Mucosa of descending colon (tissue), 3 donors: ENCODE data around the gene ACHE. TPM values are rescaled to one million over a fixed set of nuclear protein-coding genes. Genes with fewer than 3 reads are reported as not detected.
A peak's percentile ranks its signal among the peaks of the same experiment; 100 is the strongest.
"Not testable (repeated sequence)": the region's sequence is repeated elsewhere in the genome, so short reads cannot be mapped to it uniquely, and the experiment has no call there.

ENCODE experiments used
- ATAC-seq: fragments of 200-7000 bp; cut with Tn5 transposase; one replicate; pipeline ENCODE4 v1.9.1; 2020; ENCODE audit warnings: mild to moderate bottlenecking, moderate library complexity
- DNase-seq, 3 donors: peaks; one replicate each; pipeline ENCODE4 v3.0.0-alpha.2; 2020
- H3K36me3 ChIP-seq: fragments of 200-600 bp; one replicate; pipeline ENCODE4 v1.8.0; 2021; ENCODE audit warnings: low read depth, mild to moderate bottlenecking
- H3K4me1 ChIP-seq: fragments of 200-600 bp; one replicate; pipeline ENCODE4 v1.8.0; 2021; ENCODE audit warnings: low read depth, mild to moderate bottlenecking
- H3K4me3 ChIP-seq: fragments of 200-600 bp; one replicate; pipeline ENCODE4 v1.8.0; 2021; ENCODE audit warnings: mild to moderate bottlenecking
- H3K9me3 ChIP-seq: fragments of 200-600 bp; one replicate; pipeline ENCODE4 v1.8.0; 2021; ENCODE audit warnings: mild to moderate bottlenecking
- CTCF ChIP-seq: fragments of 200-600 bp; IDR thresholded peaks from one replicate; pipeline ENCODE4 v1.8.0; 2022; ENCODE audit warnings: antibody characterized with exemption, mild to moderate bottlenecking
- intact Hi-C, 2 donors: fragments of 100-400 bp; cut with DNase I in 1 of 2; cut with micrococcal nuclease in 1 of 2; formaldehyde crosslinking; loops; one replicate each; pipeline versions ENCODE4 v1.11.0 to v1.11.1; 2022; cut with DNase I, micrococcal nuclease
- total RNA-seq, 3 donors: library from RNA; stranded (reverse); fragmentation: NEBNext Ultra II Directional in 2 of 3; extraction: Animal tissue kit (Norgen Biotek cat#: 25700) in 2 of 3; gene quantifications; one replicate each; pipeline versions ENCODE4 v1.2.1 to v1.2.4, GENCODE V29; 2021 to 2023
- donor health status: DM: no; HTN: no; CAD: no; lungs with moderate emphysema.
- donor health status: DM: no; HTN: no; CAD: no.
- donor health status: DM: no; HTN: yes; CAD: no.

ACHE gene
- total RNA-seq, 3 donors from 2014 or later, result 16.2 to 41.4 (median 20.9) TPM

- DNase-seq (no peak), ATAC-seq (no peak)
- Histone ChIP-seq H3K4me3 (no peak overlapping the region), H3K9me3 (no peaks in the 10 kb centered on the region), H3K4me1 (no peaks in the 10 kb centered on the region), H3K36me3 (peaks cover 6% of the 10 kb centered on the region)
- TF ChIP-seq CTCF, result no peak
- intact Hi-C loops, result loop anchor here in 1 of 2 donors (10.0 kb wide), 1 partner anchor 156 kb away; the partner anchor contains the start of gene POP7
These were observed 34.7 kb downstream of the ACHE start for GRCh38 chr7:100860702-100861615.

DNA sequence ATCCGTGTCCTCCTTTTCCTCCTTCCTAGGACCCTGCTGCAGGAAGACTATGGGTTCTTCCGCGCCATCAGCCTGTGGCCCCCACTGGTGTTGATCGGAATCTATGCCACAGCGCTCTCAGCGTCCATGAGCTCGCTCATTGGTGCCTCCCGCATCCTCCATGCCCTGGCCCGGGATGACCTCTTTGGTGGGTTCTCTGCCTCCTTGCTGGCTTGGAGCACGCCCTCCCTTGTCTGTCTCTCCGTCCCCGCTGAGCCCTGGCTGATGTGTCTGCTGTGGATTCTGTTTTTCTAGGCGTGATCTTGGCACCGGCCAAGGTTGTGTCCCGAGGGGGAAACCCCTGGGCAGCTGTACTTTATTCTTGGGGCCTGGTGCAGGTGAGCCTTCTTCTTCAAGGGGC is 35.8 kb downstream of the ACHE start:
- H3K4me1 ChIP-seq, result no peaks in the 10 kb centered on the region
- H3K36me3 ChIP-seq, result peaks cover 6% of the 10 kb centered on the region
- no peak overlapping the region for H3K4me3 ChIP-seq
- DNase-seq (peak in 1 of 3 donors; percentile 35), ATAC-seq (no peak)
- no peak for TF ChIP-seq CTCF
- intact Hi-C loops, result loop anchor here (10.0 kb wide), 2 partner anchors 65 to 155 kb away; partner anchors contain the start of gene POP7 (in 1 of the 2)
- no peaks in the 10 kb centered on the region for H3K9me3 ChIP-seq

DNA sequence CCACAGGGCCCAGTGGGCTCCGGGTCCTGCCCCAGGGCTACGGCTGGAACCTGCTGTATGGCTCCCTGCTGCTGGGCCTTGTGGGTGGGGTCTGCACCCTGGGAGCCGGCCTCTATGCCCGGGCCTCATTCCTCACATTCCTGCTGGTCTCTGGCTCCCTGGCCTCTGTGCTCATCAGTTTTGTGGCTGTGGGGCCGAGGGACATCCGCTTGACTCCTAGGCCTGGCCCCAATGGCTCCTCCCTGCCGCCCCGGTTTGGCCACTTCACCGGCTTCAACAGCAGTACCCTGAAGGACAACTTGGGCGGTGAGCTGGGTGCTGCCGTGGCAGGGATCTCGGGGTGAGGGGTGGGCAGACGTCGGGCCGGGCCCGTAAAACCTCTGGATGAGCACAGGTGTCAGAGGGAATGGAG is 38.8 kb downstream of the ACHE start:
- Histone ChIP-seq H3K4me1 (peaks cover 14% of the 10 kb centered on the region), H3K9me3 (no peaks in the 10 kb centered on the region), H3K36me3 (peaks cover 6% of the 10 kb centered on the region), H3K4me3 (no peak overlapping the region)
- no peak for ATAC-seq
- intact Hi-C loops, result loop anchor here in 1 of 2 donors (10.0 kb wide), 1 partner anchor 62 kb away; no protein-coding TSS in a partner anchor
- DNase-seq, result peak in 1 of 3 donors; percentile 46
- TF ChIP-seq CTCF, result no peak

- H3K36me3 ChIP-seq, result peaks cover 5% of the 10 kb centered on the region
- H3K9me3 ChIP-seq, result no peaks in the 10 kb centered on the region
- intact Hi-C loops, result loop anchor here in 1 of 2 donors (10.0 kb wide), 1 partner anchor 61 kb away; no protein-coding TSS in a partner anchor
- peaks cover 17% of the 10 kb centered on the region for H3K4me1 ChIP-seq
- DNase-seq, result peak in 1 of 3 donors; percentile 42
- TF ChIP-seq CTCF, result no peak
- no peak overlapping the region for H3K4me3 ChIP-seq
- ATAC-seq, result no peak
These were observed 40.2 kb downstream of the ACHE start for GRCh38 chr7:100855515-100855914.

DNA sequence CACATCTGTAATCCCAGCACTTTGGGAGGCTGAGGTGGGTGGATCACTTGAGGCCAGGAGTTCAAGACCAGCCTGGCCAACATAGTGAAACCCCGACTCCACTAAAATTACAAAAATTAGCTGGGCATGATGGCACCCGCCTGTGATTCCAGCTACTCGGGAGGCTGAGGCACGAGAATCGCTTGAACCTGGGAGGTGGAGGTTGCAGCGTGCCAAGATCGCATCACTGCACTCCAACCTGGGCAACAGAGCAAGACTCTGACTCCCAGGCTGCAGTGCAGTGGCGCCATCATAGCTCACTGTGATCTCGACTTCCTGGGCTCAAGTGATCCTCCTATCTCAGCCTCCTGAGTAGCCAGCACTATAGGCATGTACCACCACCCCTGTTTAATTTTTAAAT is 40.8 kb downstream of the ACHE start:
- DNase-seq, result peak in 1 of 3 donors; percentile 22
- not testable (repeated sequence) for ATAC-seq, H3K9me3 ChIP-seq, H3K4me3 ChIP-seq, H3K36me3 ChIP-seq
- peaks cover 17% of the 10 kb centered on the region for H3K4me1 ChIP-seq
- intact Hi-C loops, result loop anchor here (5.0 to 10.0 kb wide), 2 partner anchors 53 to 60 kb away; no protein-coding TSS in a partner anchor
